Duodenal mucosa (tissue), 2 donors: ENCODE data around the gene EPB41.
"Not testable (repeated sequence)": the region's sequence is repeated elsewhere in the genome, so short reads cannot be mapped to it uniquely, and the experiment has no call there.

ENCODE experiments used
- H3K27ac ChIP-seq: one replicate; pipeline ENCODE4 v1.7.0; 2013; ENCODE audit warnings: low read depth, low read length
- H3K27me3 ChIP-seq, 2 donors: one replicate each; pipeline ENCODE4 v1.7.0; 2013; ENCODE audit warnings: low read length in 2 of 2, control low read depth in 1 of 2; ENCODE audit not compliant: insufficient read depth in 2 of 2, control insufficient read depth in 1 of 2
- H3K36me3 ChIP-seq, 2 donors: one replicate each; pipeline ENCODE4 v1.7.0; 2013; ENCODE audit warnings: low read length in 2 of 2, control low read depth in 1 of 2; ENCODE audit not compliant: insufficient read depth in 2 of 2, control insufficient read depth in 1 of 2
- H3K4me1 ChIP-seq, 2 donors: one replicate each; pipeline ENCODE4 v1.7.0; 2013; ENCODE audit warnings: low read length in 2 of 2, control low read depth in 1 of 2; ENCODE audit not compliant: insufficient read depth in 2 of 2, control insufficient read depth in 1 of 2
- H3K4me3 ChIP-seq, 2 donors: one replicate each; pipeline ENCODE4 v1.7.0; 2013; ENCODE audit warnings: low read length in 2 of 2, low read depth in 1 of 2
- H3K9ac ChIP-seq, 2 donors: one replicate each; pipeline ENCODE4 v1.7.0; 2013; ENCODE audit warnings: low read length in 2 of 2, low read depth in 1 of 2
- H3K9me3 ChIP-seq, 2 donors: one replicate each; pipeline ENCODE4 v1.7.0; 2013; ENCODE audit warnings: low read length in 2 of 2, control low read depth in 1 of 2; ENCODE audit not compliant: control insufficient read depth in 1 of 2

EPB41 gene

DNA sequence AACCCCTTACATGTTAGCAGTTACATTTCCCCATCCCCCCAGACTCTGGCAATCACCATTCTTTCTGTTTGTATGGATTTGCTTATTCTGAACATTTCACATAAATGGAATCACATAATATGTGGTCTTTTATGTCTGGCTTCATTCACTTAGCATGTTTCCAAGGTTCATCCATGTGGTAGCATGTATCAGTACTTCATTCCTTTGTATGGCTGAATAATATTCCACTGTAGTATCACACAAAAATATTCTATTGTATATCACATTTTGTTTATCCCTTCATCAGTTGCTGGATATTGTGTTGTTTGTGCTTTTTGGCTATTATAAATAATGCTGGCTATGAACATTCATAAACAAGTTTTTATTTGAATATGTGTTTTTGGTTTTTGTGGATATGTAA lies 22.2 kb downstream of the EPB41 start:
- H3K27me3 ChIP-seq, result no peaks in the 10 kb centered on the region
- no peak overlapping the region for H3K4me3 ChIP-seq
- H3K4me1 ChIP-seq, result peaks cover 0 to 7% of the 10 kb centered on the region in 2 donors
- H3K36me3 ChIP-seq, result no peaks in the 10 kb centered on the region
- H3K9ac ChIP-seq, result no peak overlapping the region
- H3K9me3 ChIP-seq, result no peaks in the 10 kb centered on the region
- no peak overlapping the region for H3K27ac ChIP-seq

DNA sequence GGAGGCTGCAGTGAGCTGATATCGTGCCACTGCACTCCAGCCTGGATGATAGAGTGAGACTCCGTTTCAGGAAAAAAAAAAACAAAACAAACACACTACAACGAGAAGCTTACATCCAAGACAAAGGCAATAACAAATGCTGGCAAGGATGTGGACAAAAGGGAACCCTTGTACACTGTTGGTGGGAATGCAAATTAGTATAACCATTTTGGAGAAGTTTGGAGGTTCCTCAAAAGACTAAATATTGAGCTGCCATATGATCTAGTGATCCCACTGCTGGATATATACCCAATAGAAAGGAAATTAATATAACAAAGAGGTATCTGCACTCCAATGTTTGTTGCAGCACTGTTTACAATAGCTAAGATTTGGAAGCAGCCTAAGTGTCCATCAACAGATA lies 29.2 kb downstream of the EPB41 start:
- not testable (repeated sequence) for H3K36me3 ChIP-seq, H3K4me1 ChIP-seq, H3K4me3 ChIP-seq, H3K27ac ChIP-seq, H3K9ac ChIP-seq, H3K27me3 ChIP-seq, H3K9me3 ChIP-seq

DNA sequence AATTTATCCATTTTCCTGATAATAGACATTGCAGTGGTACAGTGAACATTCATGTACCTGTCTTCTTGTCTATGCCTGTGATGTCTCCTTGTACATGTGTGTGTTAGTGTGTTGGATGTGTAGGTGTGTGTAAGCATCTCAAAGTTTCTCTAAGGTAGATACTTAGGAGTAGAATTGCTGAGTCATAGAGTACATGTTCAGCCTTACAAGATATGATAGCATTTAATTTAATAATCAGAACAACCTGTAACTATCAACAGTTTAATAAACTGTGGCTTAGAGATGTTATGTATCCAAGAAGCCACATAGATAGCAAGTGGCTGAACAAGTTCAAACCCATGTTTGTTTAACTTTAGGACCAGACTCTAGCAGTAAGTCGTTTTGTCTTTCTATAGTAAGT lies 35.6 kb downstream of the EPB41 start:
- no peaks in the 10 kb centered on the region for H3K9me3 ChIP-seq
- H3K36me3 ChIP-seq, result no peaks in the 10 kb centered on the region
- H3K4me1 ChIP-seq, result peaks cover 0 to 4% of the 10 kb centered on the region in 2 donors
- no peak overlapping the region for H3K9ac ChIP-seq
- H3K27ac ChIP-seq, result no peak overlapping the region
- H3K4me3 ChIP-seq, result no peak overlapping the region
- no peaks in the 10 kb centered on the region for H3K27me3 ChIP-seq

DNA sequence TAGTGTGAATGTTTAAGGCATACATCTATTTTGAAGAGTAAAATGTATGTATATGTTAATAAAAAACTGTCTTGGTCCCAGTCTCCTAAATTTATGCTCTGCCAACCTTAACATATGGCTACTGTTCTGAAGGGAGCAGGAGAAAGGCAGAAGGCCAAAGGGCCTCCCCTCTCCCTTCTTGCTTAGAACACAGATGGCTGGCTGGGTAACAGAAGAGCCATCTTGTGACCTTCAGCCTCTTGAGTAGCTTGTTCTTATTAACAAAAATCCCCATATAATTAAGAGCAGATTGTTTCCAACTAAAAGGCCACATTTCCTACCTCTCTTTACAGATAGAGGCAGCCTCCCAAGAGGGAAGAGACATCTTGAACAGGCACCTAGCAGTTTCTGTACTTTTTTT lies 36.1 kb downstream of the EPB41 start:
- Histone ChIP-seq H3K9ac (no peak overlapping the region), H3K9me3 (no peaks in the 10 kb centered on the region), H3K36me3 (no peaks in the 10 kb centered on the region), H3K4me1 (peaks cover 0 to 4% of the 10 kb centered on the region in 2 donors), H3K4me3 (no peak overlapping the region), H3K27ac (no peak overlapping the region), H3K27me3 (no peaks in the 10 kb centered on the region)

DNA sequence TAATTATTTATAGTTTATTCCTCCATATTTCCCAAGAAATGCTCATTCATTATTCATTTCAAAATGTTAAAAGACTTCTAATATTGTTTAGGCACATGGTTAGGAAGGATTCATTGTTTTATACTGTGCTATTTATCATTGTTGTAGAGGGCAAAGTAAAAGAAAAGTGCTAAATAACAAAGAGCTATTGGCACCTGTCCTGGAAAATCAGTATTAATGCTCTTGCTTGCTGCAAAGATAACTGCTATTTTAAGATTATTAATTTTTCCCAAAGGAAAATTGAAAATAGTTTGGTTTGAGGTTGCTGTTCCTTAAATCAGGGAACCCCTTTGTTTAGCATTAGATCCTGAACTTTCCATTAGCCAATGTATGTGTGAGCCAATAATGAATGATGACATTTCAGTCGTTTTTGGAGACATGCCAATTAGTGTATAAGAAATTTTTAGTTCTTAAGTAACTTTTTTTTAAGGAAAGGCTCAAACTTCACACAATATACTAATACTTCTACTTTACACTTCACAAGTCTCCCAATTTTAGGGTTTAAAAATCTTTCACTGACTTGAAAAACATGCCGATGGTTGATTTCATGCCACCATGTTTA lies 39.9 kb downstream of the EPB41 start:
- H3K36me3 ChIP-seq, result no peaks in the 10 kb centered on the region
- H3K9ac ChIP-seq, result no peak overlapping the region
- no peaks in the 10 kb centered on the region for H3K9me3 ChIP-seq
- H3K27me3 ChIP-seq, result no peaks in the 10 kb centered on the region
- H3K4me3 ChIP-seq, result no peak overlapping the region
- no peak overlapping the region for H3K27ac ChIP-seq
- peaks cover 0 to 4% of the 10 kb centered on the region in 2 donors for H3K4me1 ChIP-seq

DNA sequence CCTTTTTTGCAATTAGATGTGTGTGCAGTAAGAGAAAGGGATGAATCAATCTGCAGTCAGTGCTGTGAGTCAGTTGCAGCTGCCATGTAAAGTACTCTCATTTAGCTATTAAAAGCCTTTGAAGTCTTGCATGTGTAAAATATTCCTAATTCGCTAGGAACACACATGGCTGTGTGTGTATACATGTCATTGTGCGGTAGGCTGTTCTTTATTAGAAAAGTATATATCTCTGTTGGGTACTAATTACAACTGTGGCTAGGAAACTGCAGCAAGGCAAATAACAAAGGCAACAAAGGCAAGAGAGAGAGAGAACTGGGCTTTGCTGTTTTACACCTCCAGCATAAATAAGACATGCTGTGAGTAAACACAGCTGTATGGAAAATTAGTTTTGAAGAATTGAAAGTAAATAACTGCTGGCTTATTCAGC lies 41.7 kb downstream of the EPB41 start:
- no peak overlapping the region for H3K9ac ChIP-seq
- H3K36me3 ChIP-seq, result no peaks in the 10 kb centered on the region
- H3K27ac ChIP-seq, result no peak overlapping the region
- no peaks in the 10 kb centered on the region for H3K4me1 ChIP-seq
- H3K27me3 ChIP-seq, result no peaks in the 10 kb centered on the region
- H3K4me3 ChIP-seq, result no peak overlapping the region
- no peaks in the 10 kb centered on the region for H3K9me3 ChIP-seq

DNA sequence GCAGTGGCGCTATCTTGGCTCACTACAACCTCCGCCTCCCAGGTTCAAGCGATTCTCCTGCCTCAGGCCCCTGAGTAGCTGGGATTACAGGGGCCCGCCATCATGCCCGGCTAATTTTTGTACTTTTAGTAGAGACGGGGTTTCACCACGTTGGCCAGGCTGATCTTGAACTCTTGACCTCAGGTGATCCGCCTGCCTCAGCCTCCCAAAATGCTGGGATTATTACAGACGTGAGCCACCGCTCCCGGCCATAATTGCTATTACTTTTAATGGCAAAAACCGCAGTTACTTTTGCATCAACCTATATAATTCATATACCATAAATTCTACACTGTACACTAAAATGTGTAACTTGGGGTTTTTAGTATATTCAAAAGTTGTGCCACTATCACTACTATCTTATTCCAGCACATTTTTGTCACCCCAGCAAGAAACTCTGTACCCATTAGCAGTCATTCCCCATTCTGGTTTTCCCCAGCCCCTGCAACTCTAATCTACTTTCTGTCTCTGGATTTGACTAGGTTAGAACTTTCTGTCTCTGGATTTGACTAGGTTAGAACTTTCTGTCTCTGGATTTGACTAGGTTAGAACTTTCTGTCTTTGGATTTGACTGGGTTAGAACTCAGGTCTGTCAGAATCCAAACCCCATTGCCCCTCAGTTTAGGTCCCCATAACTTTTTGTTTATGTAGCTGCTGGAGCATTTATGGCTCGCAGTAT lies 47.9 kb downstream of the EPB41 start:
- not testable (repeated sequence) for H3K27me3 ChIP-seq

DNA sequence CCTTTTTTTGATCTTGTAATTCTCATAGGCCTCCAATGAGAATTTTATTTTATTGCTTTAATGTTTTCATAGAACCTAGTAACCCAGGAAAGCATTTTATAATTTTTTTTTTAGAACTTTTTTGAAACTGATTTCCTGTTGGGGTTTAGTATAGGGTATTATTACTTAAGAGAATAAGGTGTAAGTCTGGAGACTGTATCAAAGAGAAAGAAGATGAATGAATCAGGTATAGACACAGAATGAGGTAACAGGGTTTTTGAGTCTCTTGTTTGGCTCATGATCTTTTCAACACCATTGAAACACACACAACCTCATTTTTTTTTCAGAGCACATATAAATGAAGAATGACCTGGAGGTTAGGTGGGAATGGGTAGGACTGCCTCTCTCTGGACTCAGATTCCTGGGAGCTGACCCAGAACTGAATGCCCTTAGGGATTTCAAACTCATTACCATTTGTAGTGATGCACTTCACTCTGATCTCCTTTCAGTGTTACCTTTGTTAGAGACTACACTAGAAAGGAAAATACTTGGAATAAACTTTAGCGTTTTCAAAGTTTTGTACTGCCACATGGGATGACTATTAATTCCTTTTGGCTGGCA lies 51.0 kb downstream of the EPB41 start:
- Histone ChIP-seq H3K36me3 (no peaks in the 10 kb centered on the region), H3K9ac (no peak overlapping the region), H3K27me3 (no peaks in the 10 kb centered on the region), H3K4me3 (no peak overlapping the region), H3K9me3 (no peaks in the 10 kb centered on the region), H3K4me1 (peaks cover 7 to 11% of the 10 kb centered on the region in 2 donors), H3K27ac (no peak overlapping the region)

More for the DNA sequence above, 47.9 kb downstream of the EPB41 start:
- H3K9ac ChIP-seq, H3K27ac ChIP-seq, H3K9me3 ChIP-seq, H3K4me3 ChIP-seq, H3K36me3 ChIP-seq: not testable (repeated sequence)
- H3K4me1 ChIP-seq, result peaks cover 7 to 11% of the 10 kb centered on the region in 2 donors

DNA sequence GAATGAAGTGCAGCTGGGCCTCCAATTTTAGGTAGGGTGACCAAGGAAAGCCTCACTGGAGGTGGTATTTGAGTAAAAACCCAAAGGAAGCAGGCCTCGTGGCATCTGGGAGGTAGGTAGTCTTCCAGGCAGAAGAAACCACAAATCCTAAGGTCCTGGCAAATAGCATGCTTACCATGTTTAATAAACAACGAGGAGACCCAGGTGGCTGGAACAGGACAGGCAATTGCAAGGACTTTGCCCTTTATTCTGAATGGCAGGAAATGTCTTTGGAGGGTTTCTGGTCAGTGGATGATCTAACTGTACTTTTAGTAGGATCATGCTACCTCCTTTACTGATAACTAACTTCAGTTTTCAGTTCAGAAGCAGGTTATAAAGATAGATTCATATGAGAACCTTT lies 52.2 kb downstream of the EPB41 start:
- no peak overlapping the region for H3K9ac ChIP-seq

DNA sequence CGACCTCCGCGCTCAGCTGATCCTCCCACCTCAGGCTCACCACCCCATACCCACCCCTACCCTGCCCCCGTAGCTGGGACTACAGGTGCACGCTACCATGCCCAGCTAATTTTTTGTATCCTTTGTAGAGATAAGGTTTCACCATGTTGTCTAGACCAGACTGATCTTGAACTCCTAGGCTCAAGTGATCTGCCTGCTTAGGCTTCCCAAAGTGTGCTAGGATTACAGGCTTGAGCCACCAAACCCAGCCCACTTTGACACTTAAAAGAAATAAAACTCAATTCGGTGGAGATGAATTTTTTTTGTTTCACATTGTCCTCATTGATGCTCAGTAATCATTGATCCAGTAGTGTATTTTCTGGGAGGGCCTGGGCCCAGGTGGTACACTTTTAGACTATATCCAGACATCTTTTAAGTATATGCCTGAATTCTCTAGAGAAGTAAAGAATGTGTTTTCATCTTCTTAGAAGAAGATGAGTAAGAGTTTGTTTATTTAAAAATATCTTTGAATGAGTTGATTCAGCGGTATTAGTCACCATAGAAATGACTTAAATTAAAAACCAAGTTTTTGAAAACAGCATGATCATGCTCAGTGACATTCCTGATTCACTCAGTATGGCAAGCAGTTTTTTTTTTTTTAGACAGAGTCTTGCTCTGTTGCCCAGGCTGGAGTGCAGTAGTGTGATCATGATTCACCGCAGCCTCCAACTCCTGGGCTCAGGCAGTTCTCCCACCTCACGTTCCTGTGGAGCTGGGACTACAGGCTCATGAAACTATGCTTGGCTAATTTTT lies 57.8 kb downstream of the EPB41 start:
- no peaks in the 10 kb centered on the region for H3K27me3 ChIP-seq
- no peaks in the 10 kb centered on the region for H3K36me3 ChIP-seq
- no peak overlapping the region for H3K9ac ChIP-seq
- H3K9me3 ChIP-seq, result no peaks in the 10 kb centered on the region
- H3K27ac ChIP-seq, result no peak overlapping the region
- no peak overlapping the region for H3K4me3 ChIP-seq
- no peaks in the 10 kb centered on the region for H3K4me1 ChIP-seq

More for the DNA sequence above, 52.2 kb downstream of the EPB41 start:
- Histone ChIP-seq H3K9me3 (no peaks in the 10 kb centered on the region), H3K27me3 (no peaks in the 10 kb centered on the region), H3K4me1 (peaks cover 7 to 11% of the 10 kb centered on the region in 2 donors), H3K4me3 (no peak overlapping the region), H3K27ac (no peak overlapping the region), H3K36me3 (no peaks in the 10 kb centered on the region)
